HG03108 (cell line): ENCODE data around the gene C1orf141.
"Not testable (repeated sequence)": the region's sequence is repeated elsewhere in the genome, so short reads cannot be mapped to it uniquely, and the experiment has no call there.

Experiments used
- ATAC-seq: cut with Tn5 transposase; IDR thresholded peaks from one replicate; pipeline ENCODE4 v1.9.1; 2021; ENCODE audit warnings: moderate library complexity; ENCODE audit not compliant: unreplicated experiment

C1orf141 gene

GRCh38 chr1:67089685-67090208 lies 45.0 kb downstream of the C1orf141 start:
- ATAC-seq = no peak

GRCh38 chr1:67088440-67088839 lies 46.3 kb downstream of the C1orf141 start:
- ATAC-seq = no peak

GRCh38 chr1:67085326-67085725 lies 49.4 kb downstream of the C1orf141 start:
- ATAC-seq = no peak

- no peak for ATAC-seq
Observed at GRCh38 chr1:67084765-67085318, 49.9 kb downstream of the C1orf141 start.

- no peak for ATAC-seq
Observed at GRCh38 chr1:67078291-67078690, 56.5 kb downstream of the C1orf141 start.

GRCh38 chr1:67077593-67077992 lies 57.2 kb downstream of the C1orf141 start:
- ATAC-seq = no peak

GRCh38 chr1:67072749-67073148 lies 62.0 kb downstream of the C1orf141 start:
- no peak for ATAC-seq

GRCh38 chr1:67067655-67068054 lies 67.1 kb downstream of the C1orf141 start:
- not testable (repeated sequence) for ATAC-seq

GRCh38 chr1:67062412-67062811 lies 72.4 kb downstream of the C1orf141 start:
- no peak for ATAC-seq

GRCh38 chr1:67061266-67061665 lies 73.5 kb downstream of the C1orf141 start:
- no peak for ATAC-seq

- no peak for ATAC-seq
Observed at GRCh38 chr1:67060811-67061218, 74.0 kb downstream of the C1orf141 start.

- ATAC-seq = no peak
Observed at GRCh38 chr1:67059346-67059745, 75.4 kb downstream of the C1orf141 start.

- no peak for ATAC-seq
Observed at GRCh38 chr1:67058761-67059160, 76.0 kb downstream of the C1orf141 start.

- no peak for ATAC-seq
Observed at GRCh38 chr1:67058242-67058641, 76.5 kb downstream of the C1orf141 start.

GRCh38 chr1:67053785-67054772 lies 80.7 kb downstream of the C1orf141 start, which contains the start of gene SLC35D1:
Gene SLC35D1, minus strand, starts transcription at chr1:67054148. Its CDS starts 135 bp downstream, at chr1:67054013.
- ATAC-seq = peak; percentile 71

GRCh38 chr1:67053535-67053784 lies 81.3 kb downstream of the C1orf141 start:
- ATAC-seq = peak; percentile 35

GRCh38 chr1:67052741-67053534 lies 81.8 kb downstream of the C1orf141 start:
- peak; percentile 19 for ATAC-seq

- ATAC-seq = no peak
Observed at GRCh38 chr1:67051196-67051595, 83.6 kb downstream of the C1orf141 start.

GRCh38 chr1:67044631-67045270 lies 90.0 kb downstream of the C1orf141 start:
- ATAC-seq = no peak

GRCh38 chr1:67043366-67043765 lies 91.4 kb downstream of the C1orf141 start:
- no peak for ATAC-seq
